Measurements from ENCODE around the gene CNIH3.

- TF ChIP-seq, protein P1, sequence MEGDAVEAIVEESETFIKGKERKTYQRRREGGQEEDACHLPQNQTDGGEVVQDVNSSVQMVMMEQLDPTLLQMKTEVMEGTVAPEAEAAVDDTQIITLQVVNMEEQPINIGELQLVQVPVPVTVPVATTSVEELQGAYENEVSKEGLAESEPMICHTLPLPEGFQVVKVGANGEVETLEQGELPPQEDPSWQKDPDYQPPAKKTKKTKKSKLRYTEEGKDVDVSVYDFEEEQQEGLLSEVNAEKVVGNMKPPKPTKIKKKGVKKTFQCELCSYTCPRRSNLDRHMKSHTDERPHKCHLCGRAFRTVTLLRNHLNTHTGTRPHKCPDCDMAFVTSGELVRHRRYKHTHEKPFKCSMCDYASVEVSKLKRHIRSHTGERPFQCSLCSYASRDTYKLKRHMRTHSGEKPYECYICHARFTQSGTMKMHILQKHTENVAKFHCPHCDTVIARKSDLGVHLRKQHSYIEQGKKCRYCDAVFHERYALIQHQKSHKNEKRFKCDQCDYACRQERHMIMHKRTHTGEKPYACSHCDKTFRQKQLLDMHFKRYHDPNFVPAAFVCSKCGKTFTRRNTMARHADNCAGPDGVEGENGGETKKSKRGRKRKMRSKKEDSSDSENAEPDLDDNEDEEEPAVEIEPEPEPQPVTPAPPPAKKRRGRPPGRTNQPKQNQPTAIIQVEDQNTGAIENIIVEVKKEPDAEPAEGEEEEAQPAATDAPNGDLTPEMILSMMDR (IDR thresholded peaks at IDR 0.05) = no peak
- TF ChIP-seq EP300 (IDR thresholded peaks at IDR 0.05) (no peak), POLR2AphosphoS5 (IDR thresholded peaks at IDR 0.05) (no peak), POLR2A (IDR thresholded peaks at IDR 0.05) (no peak)
Measured at GRCh38 chr1:224722838-224723237, 106.7 kb downstream of the CNIH3 start.
